ENCODE results near the gene HUNK. TPM values are rescaled to one million over a fixed set of nuclear protein-coding genes. Genes with fewer than 3 reads are reported as not detected.

HUNK gene
- total RNA-seq, 2 donors from 2014 or later, result 5.8 to 8.4 TPM

- H3K9me3 ChIP-seq (ENCODE audit: control insufficient read depth, low read length), result no peaks in the 10 kb centered on the region
- no peak for TF ChIP-seq CTCF (conservative IDR thresholded peaks at IDR 0.05)
- Mint-ChIP-seq H3K4me1 (peaks cover 52% of the 10 kb centered on the region), H3K27me3 (ENCODE audit: insufficient read depth) (peaks cover 1% of the 10 kb centered on the region), H3K4me3 (peak overlapping the region; percentile 43), H3K27ac (peak overlapping the region; percentile 70), H3K36me3 (ENCODE audit: low read depth) (peaks cover 1% of the 10 kb centered on the region), H3K9me3 (peaks cover 7% of the 10 kb centered on the region)
- no peak overlapping the region for H3K9ac ChIP-seq (ENCODE audit: extremely low read depth, low read length, poor library complexity, severe bottlenecking)
- 70 to 76% methylated on average over 18 to 20 of the region's 20 CpGs for WGBS, 2 experiments (ENCODE audit: insufficient coverage in 1 of 2, insufficient read length in 1 of 2)
- peak overlapping the region; percentile 85 for H3K27ac ChIP-seq (ENCODE audit: low read depth, low read length)
- no peak overlapping the region for H3K4me3 ChIP-seq (ENCODE audit: low read length)
- peak; percentile 83 for DNase-seq
- H3K4me1 ChIP-seq (ENCODE audit: control insufficient read depth, insufficient read depth, low read length), result peaks cover 9% of the 10 kb centered on the region
- H3K27me3 ChIP-seq (ENCODE audit: control insufficient read depth, insufficient read depth, low read length, poor library complexity, severe bottlenecking), result no peaks in the 10 kb centered on the region
- H3K36me3 ChIP-seq (ENCODE audit: control insufficient read depth, insufficient read depth, low read length), result no peaks in the 10 kb centered on the region
Observed at GRCh38 chr21:31908106-31909031, 35.5 kb downstream of the HUNK start.

GRCh38 chr21:31909153-31910073 is 36.6 kb downstream of the HUNK start:
- Histone ChIP-seq H3K9me3 (ENCODE audit: control insufficient read depth, low read length) (no peaks in the 10 kb centered on the region), H3K27me3 (ENCODE audit: control insufficient read depth, insufficient read depth, low read length, poor library complexity, severe bottlenecking) (no peaks in the 10 kb centered on the region), H3K36me3 (ENCODE audit: control insufficient read depth, insufficient read depth, low read length) (no peaks in the 10 kb centered on the region), H3K27ac (ENCODE audit: low read depth, low read length) (peak overlapping the region; percentile 85), H3K9ac (ENCODE audit: extremely low read depth, low read length, poor library complexity, severe bottlenecking) (no peak overlapping the region), H3K4me1 (ENCODE audit: control insufficient read depth, insufficient read depth, low read length) (peaks cover 10% of the 10 kb centered on the region), H3K4me3 (ENCODE audit: low read length) (no peak overlapping the region)
- Mint-ChIP-seq H3K9me3 (peaks cover 7% of the 10 kb centered on the region), H3K27me3 (ENCODE audit: insufficient read depth) (peaks cover 3% of the 10 kb centered on the region), H3K27ac (no peak overlapping the region), H3K36me3 (ENCODE audit: low read depth) (peaks cover 1% of the 10 kb centered on the region), H3K4me1 (peaks cover 58% of the 10 kb centered on the region), H3K4me3 (peak overlapping the region; percentile 19)
- no peak for TF ChIP-seq CTCF (conservative IDR thresholded peaks at IDR 0.05)
- WGBS, 2 experiments (ENCODE audit: insufficient coverage in 1 of 2, insufficient read length in 1 of 2), result 33 to 44% methylated on average over 14 to 18 of the region's 18 CpGs
- peak; percentile 69 for DNase-seq

DNA sequence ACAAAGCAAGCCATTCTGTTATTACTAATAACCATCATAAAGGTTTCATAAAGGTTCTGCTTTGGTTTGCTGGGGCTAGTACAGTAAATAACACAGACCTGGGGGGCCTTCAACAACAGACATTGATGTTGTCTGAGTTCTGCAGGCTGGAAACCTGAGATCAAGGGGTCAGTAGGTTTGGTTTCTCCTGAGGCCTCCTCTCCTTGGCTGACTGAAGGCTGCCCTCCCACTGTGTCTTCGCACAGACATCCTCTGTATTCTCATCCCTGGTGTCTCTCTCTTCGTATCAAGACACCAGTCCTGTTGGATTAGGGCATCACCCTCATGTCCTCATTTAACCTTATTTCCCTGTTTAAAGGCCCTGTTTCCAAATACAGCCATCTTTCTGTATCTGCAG is 37.3 kb downstream of the HUNK start:
- peaks cover 15% of the 10 kb centered on the region for H3K4me1 ChIP-seq (ENCODE audit: control insufficient read depth, insufficient read depth, low read length)
- no peaks in the 10 kb centered on the region for H3K9me3 ChIP-seq (ENCODE audit: control insufficient read depth, low read length)
- 54 to 76% methylated on average over 2 of the region's 2 CpGs for WGBS, 2 experiments (ENCODE audit: insufficient coverage in 1 of 2, insufficient read length in 1 of 2)
- H3K27ac ChIP-seq (ENCODE audit: low read depth, low read length), result peak overlapping the region; percentile 85
- no peak overlapping the region for H3K27ac Mint-ChIP-seq
- no peak overlapping the region for H3K9ac ChIP-seq (ENCODE audit: extremely low read depth, low read length, poor library complexity, severe bottlenecking)
- H3K36me3 ChIP-seq (ENCODE audit: control insufficient read depth, insufficient read depth, low read length), result no peaks in the 10 kb centered on the region
- peaks cover 4% of the 10 kb centered on the region for H3K27me3 Mint-ChIP-seq (ENCODE audit: insufficient read depth)
- DNase-seq, result no peak
- H3K4me3 ChIP-seq (ENCODE audit: low read length), result no peak overlapping the region
- H3K4me1 Mint-ChIP-seq, result peaks cover 65% of the 10 kb centered on the region
- H3K36me3 Mint-ChIP-seq (ENCODE audit: low read depth), result peaks cover 1% of the 10 kb centered on the region
- H3K4me3 Mint-ChIP-seq, result no peak overlapping the region
- TF ChIP-seq CTCF (conservative IDR thresholded peaks at IDR 0.05), result no peak
- peaks cover 7% of the 10 kb centered on the region for H3K9me3 Mint-ChIP-seq
- no peaks in the 10 kb centered on the region for H3K27me3 ChIP-seq (ENCODE audit: control insufficient read depth, insufficient read depth, low read length, poor library complexity, severe bottlenecking)
